Esophagus (tissue), 2 donors: ENCODE results near the gene APPL2. TPM values are rescaled to one million over a fixed set of nuclear protein-coding genes. Genes with fewer than 3 reads are reported as not detected.

Experiments
- H3K27ac ChIP-seq, 2 donors: one replicate each; pipeline ENCODE4 v1.5.1; 2013; ENCODE audit warnings: low read depth in 2 of 2, mild to moderate bottlenecking in 2 of 2, inconsistent platforms in 1 of 2, low read length in 1 of 2, moderate library complexity in 1 of 2
- H3K27me3 ChIP-seq, 2 donors: one replicate each; pipeline ENCODE4 v1.6.1; 2013; ENCODE audit warnings: low read length in 2 of 2, control low read depth in 1 of 2, mild to moderate bottlenecking in 1 of 2; ENCODE audit not compliant: insufficient read depth in 2 of 2, control insufficient read depth in 1 of 2
- H3K36me3 ChIP-seq, 2 donors: one replicate each; pipeline ENCODE4 v1.6.1; 2013; ENCODE audit warnings: low read length in 1 of 2; ENCODE audit not compliant: control insufficient read depth in 2 of 2, insufficient read depth in 2 of 2
- H3K4me1 ChIP-seq, 2 donors: one replicate each; pipeline ENCODE4 v1.6.1; 2013; ENCODE audit warnings: low read length in 1 of 2; ENCODE audit not compliant: control insufficient read depth in 2 of 2, insufficient read depth in 2 of 2
- H3K4me3 ChIP-seq, 2 donors: one replicate each; pipeline ENCODE4 v1.5.1; 2013; ENCODE audit warnings: low read length in 2 of 2, mild to moderate bottlenecking in 2 of 2, low read depth in 1 of 2, moderate library complexity in 1 of 2
- H3K9me3 ChIP-seq, 2 donors: one replicate each; pipeline ENCODE4 v1.6.1; 2013; ENCODE audit warnings: mild to moderate bottlenecking in 2 of 2, low read depth in 1 of 2, low read length in 1 of 2, moderate library complexity in 1 of 2; ENCODE audit not compliant: control insufficient read depth in 2 of 2, insufficient read depth in 1 of 2
- WGBS, 2 donors: extraction: QIAGEN DNeasy Blood & Tissue Kit; methylation state at CpG; one replicate each; pipeline ENCODE4 v1.1.7; 2013; 5-methylcytosine and 5-hydroxymethylcytosine counted together
- polyA plus RNA-seq, 2 donors: library from polyadenylated mRNA; stranded (reverse); fragments of 200-250 nt; gene quantifications; one replicate each; pipeline ENCODE4 v1.2.3, GENCODE V29; 2013
- donor health status: healthy with polysubstance abuse.
- donor health status: Bipolar disorder and iron deficiency.

Gene APPL2
- polyA plus RNA-seq, 2 donors, result 15.0 to 16.3 TPM

DNA sequence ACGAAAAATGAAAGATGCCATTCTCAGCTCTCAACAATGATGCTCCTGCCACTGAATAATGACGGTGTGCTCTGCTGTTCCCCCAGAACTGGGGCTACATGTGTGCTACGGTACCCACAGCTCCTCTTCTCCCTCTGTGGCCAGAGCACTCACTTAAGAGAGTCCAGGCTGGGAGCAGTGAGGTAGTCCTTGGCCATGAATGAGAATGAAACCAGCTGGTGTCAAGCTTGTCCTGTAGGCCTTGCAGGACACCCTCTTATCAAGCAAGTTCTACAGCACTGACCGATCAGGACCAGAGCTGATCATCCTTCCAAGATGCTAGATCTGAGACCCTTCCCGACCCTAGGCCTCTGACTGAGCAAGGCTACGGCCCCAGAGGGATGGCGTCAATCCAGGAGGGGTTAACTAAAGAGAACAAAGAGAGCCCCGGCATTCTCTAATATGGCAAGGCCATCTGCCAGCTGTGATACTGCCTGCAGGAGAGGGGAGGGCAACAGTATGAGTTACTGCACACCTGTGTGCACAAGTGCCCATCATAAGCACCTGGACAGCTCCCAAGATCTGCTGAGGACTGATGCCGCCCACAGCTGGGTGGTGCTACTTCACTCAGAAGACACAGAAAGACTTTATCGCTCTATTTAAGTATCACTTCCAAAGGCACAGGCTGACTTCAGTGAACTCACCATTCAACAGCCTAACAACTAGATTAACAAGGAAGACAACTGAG, 30.5 kb downstream of the APPL2 start:
- 77 to 87% methylated on average over 10 of the region's 10 CpGs for WGBS, 2 donors
- H3K27ac ChIP-seq, result no peak overlapping the region

GRCh38 chr12:105204916-105205315, 31.1 kb downstream of the APPL2 start:
- Histone ChIP-seq H3K4me1 (peaks cover 0 to 3% of the 10 kb centered on the region in 2 donors), H3K27me3 (no peaks in the 10 kb centered on the region), H3K4me3 (no peak overlapping the region), H3K36me3 (peaks cover 18 to 32% of the 10 kb centered on the region in 2 donors), H3K9me3 (no peaks in the 10 kb centered on the region), H3K27ac (no peak overlapping the region)
- 75 to 81% methylated on average over 6 of the region's 6 CpGs for WGBS, 2 donors

More for the DNA sequence above, 30.5 kb downstream of the APPL2 start:
- Histone ChIP-seq H3K27me3 (no peaks in the 10 kb centered on the region), H3K4me1 (peaks cover 0 to 3% of the 10 kb centered on the region in 2 donors), H3K9me3 (no peaks in the 10 kb centered on the region), H3K36me3 (peaks cover 18 to 28% of the 10 kb centered on the region in 2 donors), H3K4me3 (no peak overlapping the region)

DNA sequence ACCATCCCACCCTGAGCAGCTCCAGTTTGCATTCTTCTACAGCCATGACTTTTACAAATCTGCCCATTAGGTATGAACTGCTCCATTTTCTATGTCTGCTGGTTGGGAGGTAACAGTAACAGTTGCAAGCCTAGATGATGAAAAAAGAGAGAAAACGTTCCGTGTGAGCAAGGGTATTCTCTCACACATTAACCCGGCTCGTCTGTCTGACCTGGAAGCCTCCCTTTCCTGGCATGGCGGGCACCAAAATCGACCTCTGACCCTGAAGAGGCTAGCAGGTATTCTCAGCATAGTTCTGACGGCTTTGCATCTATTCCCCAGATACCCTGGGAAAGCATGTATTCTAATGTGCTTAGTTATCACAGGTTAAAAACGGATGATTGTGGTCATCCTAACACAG, 31.8 kb downstream of the APPL2 start:
- H3K4me1 ChIP-seq, result peaks cover 0 to 3% of the 10 kb centered on the region in 2 donors
- no peak overlapping the region for H3K27ac ChIP-seq
- no peak overlapping the region for H3K4me3 ChIP-seq
- no peaks in the 10 kb centered on the region for H3K9me3 ChIP-seq
- 95% methylated on average over 8 of the region's 8 CpGs for WGBS, 2 donors
- H3K36me3 ChIP-seq, result peaks cover 18 to 32% of the 10 kb centered on the region in 2 donors
- no peaks in the 10 kb centered on the region for H3K27me3 ChIP-seq

- peaks cover 0 to 3% of the 10 kb centered on the region in 2 donors for H3K4me1 ChIP-seq
- H3K27ac ChIP-seq, result no peak overlapping the region
- H3K27me3 ChIP-seq, result no peaks in the 10 kb centered on the region
- peaks cover 18 to 40% of the 10 kb centered on the region in 2 donors for H3K36me3 ChIP-seq
- no peak overlapping the region for H3K4me3 ChIP-seq
- no peaks in the 10 kb centered on the region for H3K9me3 ChIP-seq
- WGBS, 2 donors, result 91 to 93% methylated on average over 6 of the region's 6 CpGs
Observed at GRCh38 chr12:105202202-105202601, 33.8 kb downstream of the APPL2 start.

- Histone ChIP-seq H3K4me1 (peaks cover 0 to 3% of the 10 kb centered on the region in 2 donors), H3K9me3 (no peaks in the 10 kb centered on the region), H3K36me3 (peaks cover 12 to 39% of the 10 kb centered on the region in 2 donors), H3K27me3 (no peaks in the 10 kb centered on the region), H3K4me3 (no peak overlapping the region), H3K27ac (no peak overlapping the region)
- WGBS, 2 donors, result 85 to 90% methylated on average over 7 of the region's 7 CpGs
Observed at GRCh38 chr12:105201299-105201698, 34.7 kb downstream of the APPL2 start.

GRCh38 chr12:105200385-105200784, 35.6 kb downstream of the APPL2 start:
- H3K36me3 ChIP-seq, result peaks cover 10 to 37% of the 10 kb centered on the region in 2 donors
- H3K27me3 ChIP-seq, result no peaks in the 10 kb centered on the region
- H3K4me3 ChIP-seq, result no peak overlapping the region
- no peaks in the 10 kb centered on the region for H3K9me3 ChIP-seq
- H3K27ac ChIP-seq, result no peak overlapping the region
- peaks cover 0 to 3% of the 10 kb centered on the region in 2 donors for H3K4me1 ChIP-seq
- 96% methylated on average over 4 of the region's 4 CpGs for WGBS, 2 donors

- Histone ChIP-seq H3K36me3 (peaks cover 7 to 34% of the 10 kb centered on the region in 2 donors), H3K27me3 (no peaks in the 10 kb centered on the region), H3K9me3 (no peaks in the 10 kb centered on the region), H3K27ac (no peak overlapping the region), H3K4me1 (no peaks in the 10 kb centered on the region), H3K4me3 (no peak overlapping the region)
- 86 to 88% methylated on average over 6 of the region's 6 CpGs for WGBS, 2 donors
Observed at GRCh38 chr12:105198961-105199360, 37.0 kb downstream of the APPL2 start.

DNA sequence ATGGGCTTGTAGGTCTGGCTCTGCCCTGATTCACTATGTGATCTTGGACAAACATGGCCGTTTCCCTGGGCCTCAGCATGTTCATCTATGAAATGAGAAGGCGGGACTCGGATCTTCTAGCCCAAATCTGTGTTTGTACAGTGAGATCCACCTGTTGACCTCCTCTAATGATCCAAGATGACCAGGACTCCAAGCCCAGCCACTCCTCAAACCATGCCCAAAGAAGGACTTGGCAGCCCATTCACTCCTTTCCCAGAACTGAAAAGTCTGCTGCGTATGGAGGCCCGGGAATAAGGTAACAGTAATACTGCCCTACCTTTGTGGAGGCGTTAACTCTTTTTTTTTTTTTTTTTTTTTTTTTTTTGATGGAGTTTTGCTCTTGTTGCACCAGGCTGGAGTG, 39.9 kb downstream of the APPL2 start:
- WGBS, 2 donors, result 95 to 96% methylated on average over 6 of the region's 6 CpGs
- Histone ChIP-seq H3K36me3 (peaks cover 10 to 36% of the 10 kb centered on the region in 2 donors), H3K4me1 (no peaks in the 10 kb centered on the region), H3K27me3 (no peaks in the 10 kb centered on the region), H3K9me3 (no peaks in the 10 kb centered on the region), H3K27ac (no peak overlapping the region), H3K4me3 (no peak overlapping the region)

GRCh38 chr12:105194947-105195346, 41.0 kb downstream of the APPL2 start:
- no peaks in the 10 kb centered on the region for H3K27me3 ChIP-seq
- no peaks in the 10 kb centered on the region for H3K4me1 ChIP-seq
- no peaks in the 10 kb centered on the region for H3K9me3 ChIP-seq
- no peak overlapping the region for H3K4me3 ChIP-seq
- H3K36me3 ChIP-seq, result peaks cover 10 to 37% of the 10 kb centered on the region in 2 donors
- no peak overlapping the region for H3K27ac ChIP-seq
- 91 to 93% methylated on average over 6 of the region's 6 CpGs for WGBS, 2 donors
